HG02973 (cell line): ENCODE data around the gene CEP128.

Source experiments
- ATAC-seq: cut with Tn5 transposase; IDR thresholded peaks from one replicate; pipeline ENCODE4 v1.9.1; 2021; ENCODE audit warnings: moderate library complexity; ENCODE audit not compliant: unreplicated experiment

Gene CEP128

DNA sequence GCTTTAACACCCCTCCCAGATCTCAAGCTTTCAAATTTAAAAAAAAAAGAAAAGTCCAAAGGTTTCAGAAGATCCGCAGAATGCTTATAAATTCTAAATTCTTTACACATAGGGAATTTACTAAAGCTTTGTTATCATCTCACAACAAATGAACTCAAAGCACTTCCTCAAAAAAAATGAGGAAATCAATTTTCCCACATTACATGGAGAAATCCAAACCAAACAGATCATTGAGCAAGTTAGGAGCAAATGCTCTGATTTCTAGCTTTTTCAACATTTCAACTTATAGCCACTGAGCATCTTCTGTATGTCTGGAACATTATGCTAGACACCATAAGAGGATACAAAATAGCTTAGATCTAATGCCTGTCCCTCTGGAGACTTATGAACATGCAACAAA, 161.0 kb downstream of the CEP128 start:
- ATAC-seq: no peak

DNA sequence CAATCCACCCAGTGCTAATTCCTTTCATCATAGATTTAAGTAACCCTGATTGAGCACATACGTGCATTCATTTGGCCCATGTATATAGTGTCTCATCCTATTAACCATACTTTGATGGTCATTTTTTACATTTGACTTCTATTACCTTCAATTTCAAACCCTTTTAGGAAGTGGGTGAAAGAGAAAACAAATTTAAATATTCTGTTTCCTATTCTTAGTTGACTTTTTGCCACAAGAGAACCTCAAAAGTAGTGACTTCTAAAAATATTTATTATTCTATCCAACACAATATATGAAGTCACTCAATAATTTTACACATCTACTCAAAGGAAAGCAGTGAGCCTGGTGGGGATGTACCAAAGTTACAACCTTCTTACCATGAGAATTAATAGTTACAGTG, 164.9 kb downstream of the CEP128 start:
- ATAC-seq: peak; percentile 71

- no peak for ATAC-seq
Observed at GRCh38 chr14:80776186-80776585, 165.4 kb downstream of the CEP128 start.

- no peak for ATAC-seq
Observed at GRCh38 chr14:80772504-80772903, 169.0 kb downstream of the CEP128 start.

DNA sequence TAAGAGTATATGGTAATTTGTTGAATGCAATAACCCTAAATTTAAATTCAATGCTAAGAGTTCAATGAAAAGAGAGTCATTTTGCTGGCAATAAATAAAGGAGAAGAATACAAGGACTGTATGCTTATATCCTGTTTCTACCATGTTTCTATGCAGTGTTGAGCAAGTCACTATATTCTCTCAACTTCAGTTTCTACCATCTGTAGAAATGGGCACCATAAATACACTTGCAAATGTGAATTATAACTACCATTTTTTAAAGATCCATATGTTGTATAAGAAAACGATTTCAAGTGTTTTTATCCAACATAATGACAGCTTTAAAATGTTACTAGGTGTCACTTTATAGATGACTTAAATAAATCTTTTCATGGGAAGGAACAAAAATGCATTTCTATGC, 170.3 kb downstream of the CEP128 start:
- ATAC-seq: no peak

DNA sequence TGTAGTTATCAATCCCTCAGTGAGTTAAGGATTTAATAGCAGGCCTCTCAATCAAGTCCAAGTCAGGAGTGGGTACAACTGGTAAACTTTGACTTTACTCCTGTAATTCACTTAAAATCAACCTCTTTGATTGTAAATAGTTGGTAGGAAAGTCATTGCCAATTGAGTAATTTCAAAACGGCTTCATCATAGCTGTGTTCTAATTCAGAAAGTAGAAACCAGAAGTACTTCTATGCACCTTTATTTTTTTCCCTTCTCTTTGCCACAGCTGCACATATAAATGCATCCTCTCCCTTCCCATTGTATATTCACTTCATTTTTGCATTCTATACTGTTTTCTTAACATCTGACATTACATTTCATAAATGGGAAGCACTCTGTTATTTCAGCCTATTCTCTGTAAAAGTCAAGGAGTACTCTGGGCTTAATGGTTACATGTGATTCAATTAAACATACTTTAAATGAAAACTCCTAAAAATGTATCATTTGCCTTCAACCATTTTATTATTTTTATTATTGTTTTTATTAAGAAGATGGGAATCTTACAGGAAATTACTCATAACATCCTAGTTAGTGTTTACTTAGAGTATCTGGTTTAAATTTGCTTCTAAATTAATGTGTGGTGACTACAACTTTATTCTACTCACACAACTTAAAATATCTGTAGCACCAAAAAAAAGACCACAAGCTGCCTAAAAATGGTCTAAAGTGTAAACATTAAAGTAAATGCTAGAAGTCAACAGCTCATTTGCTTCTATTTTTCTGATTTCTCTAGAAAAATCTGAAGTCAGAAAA, 171.2 kb downstream of the CEP128 start:
- no peak for ATAC-seq

- ATAC-seq: no peak
Observed at GRCh38 chr14:80768646-80769045, 172.9 kb downstream of the CEP128 start.

DNA sequence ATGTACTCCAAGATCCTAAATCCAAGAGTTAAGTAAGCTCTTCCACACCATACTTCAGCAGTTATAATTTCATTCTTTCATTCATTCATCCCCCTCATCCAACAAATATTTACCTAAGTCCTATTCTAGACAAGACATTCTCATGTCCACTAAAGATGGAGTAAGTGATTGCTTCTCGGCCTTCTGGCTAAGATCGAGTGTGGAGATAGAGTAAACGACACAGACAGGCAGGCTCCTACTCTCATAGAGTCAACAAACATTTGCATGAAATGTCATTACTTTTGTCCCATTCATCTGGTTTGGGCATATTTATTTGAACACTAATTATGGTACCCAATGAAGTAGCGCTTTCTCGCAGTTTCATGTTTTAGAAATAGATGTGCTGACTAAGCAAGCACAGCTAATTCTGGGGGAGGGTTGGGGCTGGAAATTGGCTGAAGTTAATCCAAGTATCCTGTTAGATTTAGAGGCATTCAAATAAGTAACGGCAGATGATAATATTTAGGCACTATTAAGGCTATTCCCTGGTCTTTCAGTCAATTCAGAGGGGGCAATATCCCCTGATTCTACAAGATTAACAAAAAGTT, 176.5 kb downstream of the CEP128 start:
- no peak for ATAC-seq

GRCh38 chr14:80764496-80764895, 177.0 kb downstream of the CEP128 start:
- ATAC-seq: no peak

DNA sequence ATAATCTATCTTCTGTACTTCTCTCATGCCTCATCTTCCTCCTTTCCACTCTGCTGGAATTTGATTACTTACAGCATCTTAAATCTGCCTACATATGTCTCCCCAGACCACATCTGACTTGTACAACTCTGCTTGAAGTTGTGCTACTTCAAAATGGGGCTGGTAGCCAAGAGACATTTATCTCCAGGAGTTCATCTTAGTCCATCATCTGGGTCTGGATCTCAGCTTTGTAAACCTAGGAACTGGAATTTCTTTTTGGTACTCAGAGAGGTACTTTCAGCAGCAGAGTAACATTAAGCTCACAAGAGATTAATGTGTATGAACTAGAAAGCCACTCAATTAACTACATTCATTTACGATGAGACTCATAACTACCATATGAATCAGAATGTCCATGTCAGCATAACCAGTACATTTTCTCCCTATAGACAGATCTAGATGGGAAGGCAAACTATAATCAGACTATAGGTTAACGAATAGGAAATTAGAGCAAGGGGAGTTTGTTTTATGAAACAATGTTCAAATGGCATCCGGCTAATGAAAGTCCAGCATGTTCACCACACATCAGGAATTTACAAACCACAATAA, 178.8 kb downstream of the CEP128 start:
- ATAC-seq: no peak

GRCh38 chr14:80754696-80755095, 186.8 kb downstream of the CEP128 start:
- no peak for ATAC-seq

DNA sequence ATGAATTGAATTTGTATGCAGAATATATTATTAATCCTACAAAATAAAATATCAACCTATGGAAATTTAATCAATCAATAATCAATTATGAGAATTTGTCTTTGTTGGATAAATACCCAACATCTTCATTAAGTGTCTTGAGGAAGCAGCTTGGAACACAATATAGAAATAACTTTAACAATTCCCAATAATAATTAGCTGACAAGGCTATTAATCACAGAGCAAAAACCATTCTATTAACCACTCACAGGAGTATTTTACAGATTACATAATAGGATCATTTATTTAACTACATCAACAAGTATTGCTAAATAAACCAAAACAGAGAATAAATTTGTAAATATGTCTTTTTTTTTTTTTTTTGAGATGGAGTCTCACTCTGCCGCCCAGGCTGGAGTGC, 190.3 kb downstream of the CEP128 start:
- no peak for ATAC-seq

DNA sequence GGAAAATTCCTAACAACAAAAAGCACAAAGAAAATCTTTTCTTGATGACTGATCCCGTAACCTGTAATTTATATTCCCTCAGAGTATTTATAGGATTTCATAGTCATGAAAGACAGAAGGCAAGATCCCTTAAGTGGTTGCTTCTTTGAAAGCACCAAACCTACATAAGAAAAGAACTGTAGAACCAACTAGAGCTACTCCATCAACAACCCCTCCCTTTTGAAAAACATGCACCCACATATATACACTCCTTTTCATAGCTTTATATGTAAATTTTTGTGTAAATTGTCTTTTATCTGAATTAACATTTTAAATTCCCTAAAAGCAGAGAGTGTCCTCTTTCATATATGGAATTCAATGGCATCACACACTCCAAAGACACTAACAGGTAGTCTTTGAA, 215.3 kb downstream of the CEP128 start:
- ATAC-seq: no peak

GRCh38 chr14:80718940-80719339, 222.6 kb downstream of the CEP128 start:
- ATAC-seq: no peak

DNA sequence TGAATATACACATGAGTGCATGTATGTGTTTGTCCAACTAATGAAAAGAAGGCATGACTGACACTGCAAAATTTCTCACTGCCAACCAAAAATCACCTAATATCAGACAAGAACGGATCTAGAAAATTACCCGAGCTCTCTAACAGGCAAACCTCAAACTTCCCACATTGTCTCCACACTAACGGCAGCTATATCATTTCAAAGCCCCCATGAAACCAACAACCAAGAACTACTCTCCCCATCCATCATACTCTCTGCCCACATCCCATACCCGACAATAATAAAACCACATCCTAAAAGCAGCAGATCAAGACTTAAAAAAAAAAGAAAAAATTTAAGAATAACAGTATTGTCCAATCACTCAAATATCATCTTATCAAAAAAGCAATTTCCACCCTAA, 227.1 kb downstream of the CEP128 start:
- ATAC-seq: no peak

DNA sequence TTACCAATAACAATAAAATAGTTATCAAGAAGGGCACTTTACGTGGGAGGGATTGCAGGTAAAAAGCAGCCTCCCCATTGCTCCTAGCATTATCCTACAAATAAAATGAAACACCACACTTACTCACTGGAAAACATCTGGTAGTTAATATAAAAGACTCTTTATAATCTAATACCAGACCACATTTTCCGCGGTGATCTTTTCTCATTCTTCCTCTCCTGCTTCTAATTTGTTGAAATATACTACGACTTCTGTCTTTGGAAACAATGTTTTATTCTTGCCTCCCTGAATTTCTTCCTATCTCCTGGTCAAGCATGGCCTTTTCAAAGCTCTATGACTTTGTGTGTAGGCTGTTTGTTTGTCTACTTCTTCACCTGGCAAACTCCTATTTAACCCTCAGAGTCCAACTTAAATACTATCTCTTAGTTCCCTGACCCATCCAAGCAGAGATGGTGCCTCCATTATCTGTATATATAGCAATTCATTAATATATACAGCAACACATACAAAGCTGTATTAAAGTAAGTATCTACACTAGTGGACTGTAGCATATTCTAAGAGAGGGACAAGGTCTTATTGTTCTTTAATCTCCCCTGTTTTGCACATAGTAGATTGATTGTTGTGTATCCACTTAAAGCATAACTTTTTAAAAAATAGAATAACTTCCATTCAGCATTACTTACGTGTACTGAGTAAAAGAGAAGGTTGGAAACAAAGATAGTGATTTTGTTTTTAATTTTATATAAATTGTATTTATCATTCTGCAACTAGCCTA, 228.3 kb downstream of the CEP128 start:
- ATAC-seq: no peak

- no peak for ATAC-seq
Observed at GRCh38 chr14:80705241-80705980, 236.1 kb downstream of the CEP128 start.

- ATAC-seq: no peak
Observed at GRCh38 chr14:80700601-80701000, 240.9 kb downstream of the CEP128 start.

GRCh38 chr14:80699861-80700260, 241.7 kb downstream of the CEP128 start:
- ATAC-seq: peak; percentile 60

- ATAC-seq: no peak
Observed at GRCh38 chr14:80698974-80699373, 242.6 kb downstream of the CEP128 start.

DNA sequence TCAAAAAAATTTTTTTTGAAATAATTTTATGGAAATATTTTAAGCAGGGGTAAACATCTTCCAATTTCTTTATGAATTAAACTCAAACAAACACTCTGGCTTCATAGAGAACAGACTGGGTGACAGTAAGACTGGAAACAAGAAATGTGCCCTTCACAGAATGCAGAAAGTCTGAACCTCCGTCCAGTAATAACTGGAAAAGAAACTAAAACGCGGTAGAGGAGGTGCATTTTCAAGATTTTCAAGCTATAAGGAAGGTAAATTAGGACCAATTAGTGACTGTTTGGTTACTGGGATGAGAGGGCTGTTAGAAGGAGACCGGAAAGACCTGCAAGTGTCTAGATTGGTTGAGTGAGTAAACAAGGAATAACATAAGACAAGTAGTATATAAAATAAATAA, 245.7 kb downstream of the CEP128 start:
- ATAC-seq: no peak
